ENCODE measurements around the gene MS4A2.

The MS4A2 gene

GRCh38 chr11:60118338-60118737 lies 29.9 kb downstream of the MS4A2 start:
- no peaks in the 10 kb centered on the region for H3K27me3 ChIP-seq (ENCODE audit: control insufficient read depth, insufficient read depth, low read length)
- no peaks in the 10 kb centered on the region for H3K79me2 ChIP-seq
- H2AFZ ChIP-seq, result no peak overlapping the region
- no peak for TF ChIP-seq CTCF (IDR thresholded peaks at IDR 0.05)
- no peak overlapping the region for H3K4me2 ChIP-seq (ENCODE audit: low read length)
- no peaks in the 10 kb centered on the region for H3K36me3 ChIP-seq (ENCODE audit: control insufficient read depth, insufficient read depth, low read length)
- no peak overlapping the region for H3K27ac ChIP-seq
- no peaks in the 10 kb centered on the region for H3K9me3 ChIP-seq (ENCODE audit: control insufficient read depth, low read length)
- no peak overlapping the region for H3K4me3 ChIP-seq (ENCODE audit: low read depth, low read length)
- H3K4me1 ChIP-seq, result no peaks in the 10 kb centered on the region
- H3K9ac ChIP-seq, result no peak overlapping the region

- Histone ChIP-seq H3K9ac (no peak overlapping the region), H3K36me3 (ENCODE audit: control insufficient read depth, insufficient read depth, low read length) (no peaks in the 10 kb centered on the region), H3K27me3 (ENCODE audit: control insufficient read depth, insufficient read depth, low read length) (no peaks in the 10 kb centered on the region), H2AFZ (no peak overlapping the region), H3K4me1 (no peaks in the 10 kb centered on the region), H3K9me3 (ENCODE audit: control insufficient read depth, low read length) (no peaks in the 10 kb centered on the region), H3K4me2 (ENCODE audit: low read length) (no peak overlapping the region), H3K27ac (no peak overlapping the region), H3K4me3 (ENCODE audit: low read depth, low read length) (no peak overlapping the region), H3K79me2 (no peaks in the 10 kb centered on the region)
- TF ChIP-seq CTCF (IDR thresholded peaks at IDR 0.05), result no peak
Observed at GRCh38 chr11:60119710-60120109, 31.2 kb downstream of the MS4A2 start.

GRCh38 chr11:60121264-60121663 lies 32.8 kb downstream of the MS4A2 start:
- Histone ChIP-seq H3K36me3 (ENCODE audit: control insufficient read depth, insufficient read depth, low read length) (no peaks in the 10 kb centered on the region), H3K4me3 (ENCODE audit: low read depth, low read length) (no peak overlapping the region), H3K79me2 (no peaks in the 10 kb centered on the region), H2AFZ (peak overlapping the region; percentile 33), H3K27ac (no peak overlapping the region), H3K4me2 (ENCODE audit: low read length) (no peak overlapping the region), H3K9me3 (ENCODE audit: control insufficient read depth, low read length) (no peaks in the 10 kb centered on the region), H3K4me1 (no peaks in the 10 kb centered on the region), H3K9ac (no peak overlapping the region), H3K27me3 (ENCODE audit: control insufficient read depth, insufficient read depth, low read length) (no peaks in the 10 kb centered on the region)
- no peak for TF ChIP-seq CTCF (IDR thresholded peaks at IDR 0.05)

- no peaks in the 10 kb centered on the region for H3K4me1 ChIP-seq
- H3K27me3 ChIP-seq (ENCODE audit: control insufficient read depth, insufficient read depth, low read length), result no peaks in the 10 kb centered on the region
- H3K9ac ChIP-seq, result no peak overlapping the region
- H3K27ac ChIP-seq, result no peak overlapping the region
- no peaks in the 10 kb centered on the region for H3K36me3 ChIP-seq (ENCODE audit: control insufficient read depth, insufficient read depth, low read length)
- H3K79me2 ChIP-seq, result no peaks in the 10 kb centered on the region
- no peaks in the 10 kb centered on the region for H3K9me3 ChIP-seq (ENCODE audit: control insufficient read depth, low read length)
- no peak overlapping the region for H2AFZ ChIP-seq
- H3K4me2 ChIP-seq (ENCODE audit: low read length), result no peak overlapping the region
- no peak for TF ChIP-seq CTCF (IDR thresholded peaks at IDR 0.05)
- no peak overlapping the region for H3K4me3 ChIP-seq (ENCODE audit: low read depth, low read length)
Observed at GRCh38 chr11:60122414-60123036, 34.1 kb downstream of the MS4A2 start.

- Histone ChIP-seq H2AFZ (no peak overlapping the region), H3K79me2 (no peaks in the 10 kb centered on the region), H3K27ac (no peak overlapping the region), H3K36me3 (ENCODE audit: control insufficient read depth, insufficient read depth, low read length) (no peaks in the 10 kb centered on the region), H3K9me3 (ENCODE audit: control insufficient read depth, low read length) (no peaks in the 10 kb centered on the region), H3K4me2 (ENCODE audit: low read length) (no peak overlapping the region), H3K9ac (no peak overlapping the region), H3K4me1 (no peaks in the 10 kb centered on the region), H3K27me3 (ENCODE audit: control insufficient read depth, insufficient read depth, low read length) (no peaks in the 10 kb centered on the region), H3K4me3 (ENCODE audit: low read depth, low read length) (no peak overlapping the region)
- TF ChIP-seq CTCF (IDR thresholded peaks at IDR 0.05), result no peak
Observed at GRCh38 chr11:60124802-60125432, 36.5 kb downstream of the MS4A2 start.
